NCI-H69 (cell line): ENCODE results near the gene SBF2.
A peak's percentile ranks its signal among the peaks of the same experiment; 100 is the strongest.

ENCODE experiments used
- DNase-seq: peaks from one replicate; lab custom pipeline; 2025; lab: John Stamatoyannopoulos, UW

Gene SBF2

DNA sequence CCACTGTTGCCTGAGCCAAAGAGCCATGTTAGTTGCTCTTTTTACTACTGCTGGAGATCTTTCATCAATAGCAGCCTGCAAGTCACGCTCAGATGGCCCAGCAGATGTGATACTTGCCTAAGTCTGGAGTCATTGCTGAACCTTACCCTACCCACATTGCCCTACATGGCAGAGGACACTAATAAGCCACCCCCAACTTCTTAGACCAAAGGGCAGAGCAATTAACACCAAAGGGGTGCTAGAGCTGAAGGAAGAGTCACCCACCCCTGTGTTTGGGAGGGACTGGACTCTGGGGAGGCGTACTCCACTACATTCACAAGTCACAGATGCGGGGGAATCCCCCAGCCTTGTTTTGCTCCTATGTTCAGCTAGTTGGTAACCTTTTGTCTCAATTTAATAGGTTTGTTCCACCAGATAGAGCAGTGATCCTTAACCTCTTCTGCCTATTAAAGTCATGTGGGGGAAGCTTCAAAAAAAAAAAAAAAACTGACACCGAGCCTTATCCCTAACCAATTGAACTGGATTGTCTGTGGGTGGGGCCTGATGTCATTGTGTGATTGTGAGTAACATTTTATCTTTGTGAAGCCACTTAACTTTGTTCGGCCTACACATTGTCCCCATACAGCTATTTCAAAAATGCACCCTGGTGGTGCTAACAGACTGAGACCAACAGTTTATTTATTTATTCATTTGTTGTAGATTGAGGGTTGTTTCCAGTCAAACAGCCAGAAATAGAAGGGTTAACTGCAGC is 23.9 kb upstream of the SBF2 start:
- no peak for DNase-seq

GRCh38 chr11:10317151-10317755 is 23.2 kb upstream of the SBF2 start:
- peak; percentile 9 for DNase-seq

DNA sequence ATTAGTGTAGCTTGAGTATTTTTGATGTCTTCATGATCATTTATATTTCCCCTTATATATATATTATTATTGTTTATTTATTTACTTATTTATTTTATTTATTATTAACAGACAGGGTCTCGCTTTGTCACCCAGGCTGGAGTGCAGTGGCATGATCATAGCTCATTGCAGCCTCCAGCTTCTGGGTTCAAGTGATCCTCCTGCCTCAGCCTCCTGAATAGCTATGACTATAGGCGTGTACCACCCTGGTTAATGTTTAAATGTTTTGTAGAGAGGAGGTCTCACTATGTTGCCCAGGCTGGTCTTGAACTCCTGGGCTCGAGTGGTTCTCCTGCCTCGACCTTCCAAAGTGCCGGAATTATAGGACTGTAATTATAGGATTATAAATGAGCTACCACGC is 21.1 kb upstream of the SBF2 start:
- DNase-seq = no peak

- DNase-seq = peak; percentile 79
Observed at GRCh38 chr11:10314199-10315072, 20.4 kb upstream of the SBF2 start.

- DNase-seq = no peak
Observed at GRCh38 chr11:10311802-10312201, 17.8 kb upstream of the SBF2 start.

GRCh38 chr11:10310301-10310841 is 16.4 kb upstream of the SBF2 start:
- no peak for DNase-seq

- peak; percentile 56 for DNase-seq
Observed at GRCh38 chr11:10309163-10310093, 15.4 kb upstream of the SBF2 start.

DNA sequence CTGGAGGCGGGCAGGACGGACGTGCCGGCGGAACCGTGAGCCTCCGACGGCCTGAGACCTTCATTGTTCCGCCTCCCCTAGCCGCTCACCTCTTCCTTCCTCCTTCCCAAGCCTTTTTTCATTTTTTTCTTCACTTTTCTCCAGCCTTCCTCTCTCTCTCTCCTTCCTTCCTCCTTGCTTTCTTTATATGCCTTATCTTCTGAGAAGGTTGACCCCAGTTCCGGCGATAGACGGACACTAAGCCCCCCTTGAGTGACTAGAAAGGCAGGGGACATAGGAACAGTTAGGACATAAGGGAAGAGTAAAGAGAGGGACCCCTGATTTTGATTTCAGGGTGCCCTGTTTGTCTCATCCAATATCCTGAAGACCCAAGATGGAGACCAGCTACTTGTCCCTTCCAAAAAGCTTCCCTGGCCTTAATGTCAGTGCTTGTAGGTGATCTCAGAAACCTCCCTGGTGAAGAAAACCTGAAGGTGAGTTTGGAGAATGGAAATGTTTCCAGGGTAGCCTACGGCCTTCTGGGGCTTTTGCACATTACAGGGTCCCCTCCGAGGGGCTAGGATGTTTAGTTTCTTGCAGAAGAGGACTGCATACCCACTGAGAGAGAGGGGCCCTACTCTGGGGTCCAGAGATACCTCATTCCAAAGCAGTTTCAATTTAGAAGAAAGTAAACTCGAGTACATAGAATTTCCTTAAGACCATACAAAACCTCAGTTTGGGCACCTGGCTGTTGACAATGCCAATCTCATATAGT is 14.4 kb upstream of the SBF2 start:
- DNase-seq = no peak

DNA sequence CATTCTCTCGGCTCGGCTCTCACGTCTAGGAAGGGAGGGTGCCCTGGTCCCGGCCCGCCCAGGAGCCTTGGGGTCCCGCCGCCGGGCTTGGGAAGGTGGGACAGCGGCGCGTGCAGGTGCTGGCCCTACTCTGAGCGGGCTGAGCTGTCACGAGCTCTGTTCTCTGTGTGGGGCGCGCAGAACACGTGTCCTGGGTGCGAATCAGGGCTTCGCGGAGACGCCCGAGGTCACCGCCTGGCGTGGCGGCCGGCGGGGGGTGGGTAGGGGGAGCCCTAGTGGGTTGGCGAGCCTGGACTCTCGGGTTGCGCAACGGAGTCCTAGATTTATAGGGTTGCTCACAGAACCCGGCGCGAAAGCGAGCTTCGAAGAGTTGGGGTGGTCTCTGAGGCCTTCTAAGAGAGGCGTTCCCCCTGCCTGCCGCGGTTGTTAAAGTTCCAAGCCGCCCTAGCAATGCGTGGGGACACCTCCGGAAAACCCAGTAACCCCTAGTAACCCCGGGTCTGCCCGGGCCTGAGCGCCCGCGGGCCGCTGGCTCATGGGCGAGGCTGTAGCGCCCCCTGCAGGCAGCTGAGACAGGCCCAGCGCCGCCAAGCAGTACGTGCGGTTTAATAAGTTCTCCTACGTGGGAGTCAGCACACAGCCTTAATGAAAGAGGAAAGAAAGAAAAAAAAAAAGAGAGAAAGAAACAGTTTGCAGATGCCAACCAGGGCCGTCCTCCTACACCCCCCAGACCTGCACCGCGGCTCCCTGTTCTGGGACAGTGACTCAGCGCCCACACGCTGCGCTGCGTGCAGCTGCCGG is 13.6 kb upstream of the SBF2 start:
- DNase-seq = peak; percentile 89

DNA sequence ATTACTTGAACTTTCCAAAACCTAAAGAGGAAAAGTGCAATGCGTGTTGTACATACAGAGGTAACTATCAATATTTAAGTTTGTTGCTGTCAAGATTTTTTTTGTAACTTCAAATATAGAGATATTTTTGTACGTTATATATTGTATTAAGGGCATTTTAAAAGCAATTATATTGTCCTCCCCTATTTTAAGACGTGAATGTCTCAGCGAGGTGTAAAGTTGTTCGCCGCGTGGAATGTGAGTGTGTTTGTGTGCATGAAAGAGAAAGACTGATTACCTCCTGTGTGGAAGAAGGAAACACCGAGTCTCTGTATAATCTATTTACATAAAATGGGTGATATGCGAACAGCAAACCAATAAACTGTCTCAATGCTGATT is 13.0 kb upstream of the SBF2 start:
- DNase-seq = no peak

DNA sequence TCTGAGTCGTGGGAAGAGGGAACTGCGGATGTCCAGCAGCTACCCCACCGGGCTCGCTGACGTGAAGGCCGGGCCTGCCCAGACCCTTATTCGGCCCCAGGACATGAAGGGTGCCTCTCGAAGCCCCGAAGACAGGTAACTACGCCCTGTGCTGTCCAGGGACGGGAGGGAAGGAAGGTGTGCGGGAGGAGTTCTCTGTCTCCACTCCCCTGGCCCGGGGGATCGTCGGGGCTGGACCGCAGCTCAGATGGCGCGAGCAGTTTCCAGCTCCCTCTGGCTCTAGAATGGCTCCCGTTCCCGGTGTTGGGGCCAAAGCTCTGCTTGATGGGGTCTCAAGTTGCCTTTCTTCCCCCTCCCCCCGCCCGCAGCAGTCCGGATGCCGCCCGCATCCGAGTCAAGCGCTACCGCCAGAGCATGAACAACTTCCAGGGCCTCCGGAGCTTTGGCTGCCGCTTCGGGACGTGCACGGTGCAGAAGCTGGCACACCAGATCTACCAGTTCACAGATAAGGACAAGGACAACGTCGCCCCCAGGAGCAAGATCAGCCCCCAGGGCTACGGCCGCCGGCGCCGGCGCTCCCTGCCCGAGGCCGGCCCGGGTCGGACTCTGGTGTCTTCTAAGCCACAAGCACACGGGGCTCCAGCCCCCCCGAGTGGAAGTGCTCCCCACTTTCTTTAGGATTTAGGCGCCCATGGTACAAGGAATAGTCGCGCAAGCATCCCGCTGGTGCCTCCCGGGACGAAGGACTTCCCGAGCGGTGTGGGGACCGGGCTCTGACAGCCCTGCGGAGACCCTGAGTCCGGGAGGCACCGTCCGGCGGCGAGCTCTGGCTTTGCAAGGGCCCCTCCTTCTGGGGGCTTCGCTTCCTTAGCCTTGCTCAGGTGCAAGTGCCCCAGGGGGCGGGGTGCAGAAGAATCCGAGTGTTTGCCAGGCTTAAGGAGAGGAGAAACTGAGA is 12.2 kb upstream of the SBF2 start:
- peak; percentile 62 for DNase-seq

GRCh38 chr11:10305262-10305963 is 11.4 kb upstream of the SBF2 start:
- peak; percentile 75 for DNase-seq

- DNase-seq = peak; percentile 90
Observed at GRCh38 chr11:10304495-10305261, 10.7 kb upstream of the SBF2 start, which contains the start of gene ADM. ADM (plus strand) TSS chr11:10305073; CDS start chr11:10305701, 628 bp downstream.

DNA sequence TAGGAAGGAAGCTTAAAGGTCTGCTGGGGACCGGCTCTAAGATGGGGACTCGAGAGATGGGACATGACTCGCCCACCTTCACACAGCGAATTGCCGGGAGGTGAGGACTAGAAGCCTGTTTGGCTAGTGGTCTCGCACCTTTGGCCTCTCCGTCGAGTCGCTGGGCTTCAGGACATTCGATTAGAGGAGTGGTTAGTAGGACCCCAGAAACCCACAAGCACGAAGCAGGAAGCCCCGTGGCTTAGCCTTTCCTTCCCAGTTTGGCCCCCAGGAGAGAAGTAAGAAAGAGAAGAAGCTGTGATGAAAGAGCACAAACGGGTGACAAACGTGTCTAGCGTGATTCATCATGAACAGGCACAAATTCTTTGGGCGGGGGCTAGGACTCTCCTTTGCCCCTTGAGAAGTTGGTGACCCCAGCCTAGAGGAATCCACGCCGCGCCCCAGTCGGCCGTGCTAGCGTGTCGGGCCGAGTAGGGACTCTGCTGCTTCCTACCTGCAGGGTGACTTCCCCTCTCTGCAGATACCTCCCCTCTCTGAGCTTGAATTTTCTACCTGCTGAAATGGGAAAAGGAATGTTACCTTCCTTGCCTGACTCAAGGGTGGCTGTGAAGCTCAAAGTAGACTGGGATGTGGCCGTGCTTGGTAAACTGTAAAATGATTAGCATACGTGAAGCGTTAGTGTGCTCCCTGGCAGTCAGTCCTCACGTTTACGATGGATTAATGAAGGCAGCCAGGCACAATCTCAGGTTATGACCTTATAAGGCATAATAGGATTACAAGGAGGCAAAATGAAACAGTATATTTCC is 9.7 kb upstream of the SBF2 start:
- peak; percentile 66 for DNase-seq

- DNase-seq = peak; percentile 82
Observed at GRCh38 chr11:10302744-10303557, 8.9 kb upstream of the SBF2 start.
